Activated CD8-positive, alpha-beta T cell treated with anti-CD3 and anti-CD28 coated beads, Interleukin-2, amount 10 ng/mL, durations not matched to agents 7 days and 5 days (primary cell): ENCODE data around the gene AHI1. TPM values are rescaled to one million over a fixed set of nuclear protein-coding genes. Genes with fewer than 3 reads are reported as not detected.

Experiments
- ATAC-seq: fragments of 150-1000 bp; cut with Tn5 transposase; one replicate; pipeline ENCODE4 v1.10.0; 2021; ENCODE audit warnings: moderate library complexity
- CTCF ChIA-PET: fragments of 350-600 bp; sonication (Branson Sonifier 250); formaldehyde crosslinking; loops from one replicate; lab custom pipeline; 2021; ENCODE audit warnings: antibody characterized with exemption; lab: Charles Lee
- POLR2A ChIA-PET: fragments of 350-600 bp; sonication (Branson Sonifier 250); formaldehyde crosslinking; loops from one replicate; lab custom pipeline; 2021; ENCODE audit warnings: antibody characterized with exemption; lab: Charles Lee
- DNase-seq: peaks from one replicate; pipeline ENCODE4 v3.0.0-alpha.2; 2020
- H3K27ac Mint-ChIP-seq: one replicate; pipeline ENCODE4 v1.8.0; 2021; ENCODE audit warnings: mild to moderate bottlenecking, mixed read lengths
- H3K27me3 Mint-ChIP-seq: one replicate; pipeline ENCODE4 v1.8.0; 2021; ENCODE audit warnings: low read depth, mixed read lengths
- H3K36me3 Mint-ChIP-seq: one replicate; pipeline ENCODE4 v1.8.0; 2021; ENCODE audit warnings: low read depth, mixed read lengths
- H3K4me1 Mint-ChIP-seq: one replicate; pipeline ENCODE4 v1.8.0; 2021; ENCODE audit warnings: low read depth, mixed read lengths
- H3K4me3 Mint-ChIP-seq: one replicate; pipeline ENCODE4 v1.8.0; 2021; ENCODE audit warnings: mild to moderate bottlenecking, mixed read lengths
- H3K9me3 Mint-ChIP-seq: one replicate; pipeline ENCODE4 v1.8.0; 2022; ENCODE audit warnings: mixed read lengths; ENCODE audit not compliant: insufficient read depth
- total RNA-seq, 2 experiments: library from RNA; stranded (reverse); gene quantifications; one replicate each; pipeline ENCODE4 v1.2.3, GENCODE V29; 2021

Gene AHI1
- total RNA-seq, 2 experiments from 2014 or later = 10.9 to 13.8 TPM

GRCh38 chr6:135412761-135413160, 84.8 kb downstream of the AHI1 start:
- no peak overlapping the region for H3K27ac Mint-ChIP-seq
- CTCF ChIA-PET = no interaction called here
- H3K9me3 Mint-ChIP-seq = no peaks in the 10 kb centered on the region
- H3K4me1 Mint-ChIP-seq = no peaks in the 10 kb centered on the region
- no peak overlapping the region for H3K4me3 Mint-ChIP-seq
- H3K27me3 Mint-ChIP-seq = no peaks in the 10 kb centered on the region
- H3K36me3 Mint-ChIP-seq = peaks cover 3% of the 10 kb centered on the region
- DNase-seq = no peak
- ATAC-seq = no peak
- POLR2A ChIA-PET = no interaction called here

- Mint-ChIP-seq H3K4me1 (no peaks in the 10 kb centered on the region), H3K4me3 (no peak overlapping the region), H3K27ac (no peak overlapping the region), H3K36me3 (peaks cover 3% of the 10 kb centered on the region), H3K9me3 (no peaks in the 10 kb centered on the region), H3K27me3 (no peaks in the 10 kb centered on the region)
- ChIA-PET CTCF (interaction anchor here (0.6 to 2.1 kb wide), 4 partner anchors 10 to 90 kb away, joined by 3 to 5 read pairs (median 4); no protein-coding TSS in a partner anchor), POLR2A (no interaction called here)
- DNase-seq (no peak), ATAC-seq (no peak)
These were observed 85.7 kb downstream of the AHI1 start for GRCh38 chr6:135411849-135412248.

GRCh38 chr6:135411339-135411738, 86.2 kb downstream of the AHI1 start:
- DNase-seq (no peak), ATAC-seq (no peak)
- H3K36me3 Mint-ChIP-seq = peaks cover 3% of the 10 kb centered on the region
- CTCF ChIA-PET = interaction anchor here (0.6 to 2.1 kb wide), 5 partner anchors 11 to 815 kb away, joined by 3 to 5 read pairs (median 3); no protein-coding TSS in a partner anchor
- H3K27me3 Mint-ChIP-seq = no peaks in the 10 kb centered on the region
- H3K4me3 Mint-ChIP-seq = no peak overlapping the region
- H3K9me3 Mint-ChIP-seq = no peaks in the 10 kb centered on the region
- no peaks in the 10 kb centered on the region for H3K4me1 Mint-ChIP-seq
- no peak overlapping the region for H3K27ac Mint-ChIP-seq
- POLR2A ChIA-PET = interaction anchor here (0.6 kb wide), 1 partner anchor 214 kb away, joined by 3 read pairs; no protein-coding TSS in a partner anchor

- Mint-ChIP-seq H3K9me3 (no peaks in the 10 kb centered on the region), H3K4me3 (no peak overlapping the region), H3K4me1 (no peaks in the 10 kb centered on the region), H3K27me3 (no peaks in the 10 kb centered on the region), H3K27ac (no peak overlapping the region), H3K36me3 (peaks cover 3% of the 10 kb centered on the region)
- CTCF ChIA-PET = interaction anchor here (1.0 to 2.1 kb wide), 3 partner anchors 11 to 816 kb away, joined by 3 to 5 read pairs (median 5); no protein-coding TSS in a partner anchor
- ATAC-seq (no peak), DNase-seq (no peak)
- POLR2A ChIA-PET = interaction anchor here (0.6 kb wide), 1 partner anchor 213 kb away, joined by 3 read pairs; no protein-coding TSS in a partner anchor
These were observed 86.7 kb downstream of the AHI1 start for GRCh38 chr6:135410856-135411255.

- ChIA-PET CTCF (interaction anchor here (0.8 to 1.9 kb wide), 2 partner anchors 169 to 823 kb away, joined by 3 read pairs; no protein-coding TSS in a partner anchor), POLR2A (interaction anchor here (0.8 kb wide), 1 partner anchor 123 kb away, joined by 3 read pairs; no protein-coding TSS in a partner anchor)
- Mint-ChIP-seq H3K27ac (no peak overlapping the region), H3K36me3 (peaks cover 4% of the 10 kb centered on the region), H3K27me3 (no peaks in the 10 kb centered on the region), H3K4me3 (no peak overlapping the region), H3K9me3 (no peaks in the 10 kb centered on the region), H3K4me1 (no peaks in the 10 kb centered on the region)
- DNase-seq (no peak), ATAC-seq (no peak)
These were observed 94.0 kb downstream of the AHI1 start for GRCh38 chr6:135403584-135403983.

GRCh38 chr6:135402311-135402710, 95.2 kb downstream of the AHI1 start:
- ATAC-seq = no peak
- POLR2A ChIA-PET = no interaction called here
- H3K4me3 Mint-ChIP-seq = no peak overlapping the region

GRCh38 chr6:135397172-135397952, 100.2 kb downstream of the AHI1 start:
- ATAC-seq = no peak
- POLR2A ChIA-PET = no interaction called here
- H3K27ac Mint-ChIP-seq = no peak overlapping the region
- no peaks in the 10 kb centered on the region for H3K36me3 Mint-ChIP-seq
- no peaks in the 10 kb centered on the region for H3K9me3 Mint-ChIP-seq
- CTCF ChIA-PET = interaction anchor here (2.0 kb wide), 1 partner anchor 74 kb away, joined by 4 read pairs; no protein-coding TSS in a partner anchor
- H3K4me3 Mint-ChIP-seq = no peak overlapping the region
- no peak for DNase-seq
- no peaks in the 10 kb centered on the region for H3K27me3 Mint-ChIP-seq
- H3K4me1 Mint-ChIP-seq = no peaks in the 10 kb centered on the region

More at GRCh38 chr6:135402311-135402710, 95.2 kb downstream of the AHI1 start:
- Mint-ChIP-seq H3K9me3 (no peaks in the 10 kb centered on the region), H3K36me3 (peaks cover 4% of the 10 kb centered on the region), H3K27ac (no peak overlapping the region), H3K4me1 (no peaks in the 10 kb centered on the region), H3K27me3 (no peaks in the 10 kb centered on the region)
- CTCF ChIA-PET = interaction anchor here (0.6 kb wide), 1 partner anchor 49 kb away, joined by 3 read pairs; no protein-coding TSS in a partner anchor
- DNase-seq = no peak

- H3K9me3 Mint-ChIP-seq = no peaks in the 10 kb centered on the region
These were observed 102.4 kb downstream of the AHI1 start for GRCh38 chr6:135395136-135395535.

GRCh38 chr6:135393289-135393688, 104.3 kb downstream of the AHI1 start:
- DNase-seq = no peak
- H3K9me3 Mint-ChIP-seq = no peaks in the 10 kb centered on the region
- H3K4me1 Mint-ChIP-seq = no peaks in the 10 kb centered on the region
- no peak overlapping the region for H3K27ac Mint-ChIP-seq
- ChIA-PET CTCF (interaction anchor here (1.6 kb wide), 1 partner anchor 18 kb away, joined by 5 read pairs; no protein-coding TSS in a partner anchor), POLR2A (interaction anchor here (0.6 kb wide), 1 partner anchor 1138 kb away, joined by 3 read pairs; no protein-coding TSS in a partner anchor)
- ATAC-seq = no peak
- no peaks in the 10 kb centered on the region for H3K27me3 Mint-ChIP-seq
- peaks cover 2% of the 10 kb centered on the region for H3K36me3 Mint-ChIP-seq
- no peak overlapping the region for H3K4me3 Mint-ChIP-seq

More at GRCh38 chr6:135395136-135395535, 102.4 kb downstream of the AHI1 start:
- ChIA-PET CTCF (interaction anchor here (1.6 kb wide), 1 partner anchor 16 kb away, joined by 5 read pairs; no protein-coding TSS in a partner anchor), POLR2A (no interaction called here)
- no peak overlapping the region for H3K27ac Mint-ChIP-seq
- H3K4me1 Mint-ChIP-seq = no peaks in the 10 kb centered on the region
- DNase-seq = no peak
- no peak overlapping the region for H3K4me3 Mint-ChIP-seq
- H3K36me3 Mint-ChIP-seq = no peaks in the 10 kb centered on the region
- H3K27me3 Mint-ChIP-seq = no peaks in the 10 kb centered on the region
- ATAC-seq = no peak

GRCh38 chr6:135390458-135390857, 107.1 kb downstream of the AHI1 start:
- CTCF ChIA-PET = interaction anchor here (0.9 kb wide), 2 partner anchors 10 to 154 kb away, joined by 3 read pairs; no protein-coding TSS in a partner anchor
- DNase-seq (no peak), ATAC-seq (no peak)
- Mint-ChIP-seq H3K27ac (no peak overlapping the region), H3K4me3 (no peak overlapping the region), H3K4me1 (no peaks in the 10 kb centered on the region), H3K27me3 (no peaks in the 10 kb centered on the region), H3K9me3 (no peaks in the 10 kb centered on the region), H3K36me3 (peaks cover 2% of the 10 kb centered on the region)
- POLR2A ChIA-PET = no interaction called here

GRCh38 chr6:135385299-135385698, 112.2 kb downstream of the AHI1 start:
- ATAC-seq (no peak), DNase-seq (no peak)
- Mint-ChIP-seq H3K27me3 (no peaks in the 10 kb centered on the region), H3K4me3 (no peak overlapping the region), H3K9me3 (no peaks in the 10 kb centered on the region), H3K27ac (no peak overlapping the region), H3K4me1 (no peaks in the 10 kb centered on the region), H3K36me3 (peaks cover 2% of the 10 kb centered on the region)
- CTCF ChIA-PET = interaction anchor here (0.8 kb wide), 1 partner anchor 38 kb away, joined by 3 read pairs; no protein-coding TSS in a partner anchor
- POLR2A ChIA-PET = no interaction called here

GRCh38 chr6:135383766-135384165, 113.8 kb downstream of the AHI1 start:
- no peak for ATAC-seq
- H3K9me3 Mint-ChIP-seq = no peaks in the 10 kb centered on the region
- H3K27ac Mint-ChIP-seq = no peak overlapping the region
- CTCF ChIA-PET = no interaction called here
- POLR2A ChIA-PET = no interaction called here
- no peak overlapping the region for H3K4me3 Mint-ChIP-seq
- no peaks in the 10 kb centered on the region for H3K27me3 Mint-ChIP-seq
- DNase-seq = no peak
- H3K4me1 Mint-ChIP-seq = no peaks in the 10 kb centered on the region
- no peaks in the 10 kb centered on the region for H3K36me3 Mint-ChIP-seq
